ENCODE data around the gene CTNNB1.

CTNNB1 gene

DNA sequence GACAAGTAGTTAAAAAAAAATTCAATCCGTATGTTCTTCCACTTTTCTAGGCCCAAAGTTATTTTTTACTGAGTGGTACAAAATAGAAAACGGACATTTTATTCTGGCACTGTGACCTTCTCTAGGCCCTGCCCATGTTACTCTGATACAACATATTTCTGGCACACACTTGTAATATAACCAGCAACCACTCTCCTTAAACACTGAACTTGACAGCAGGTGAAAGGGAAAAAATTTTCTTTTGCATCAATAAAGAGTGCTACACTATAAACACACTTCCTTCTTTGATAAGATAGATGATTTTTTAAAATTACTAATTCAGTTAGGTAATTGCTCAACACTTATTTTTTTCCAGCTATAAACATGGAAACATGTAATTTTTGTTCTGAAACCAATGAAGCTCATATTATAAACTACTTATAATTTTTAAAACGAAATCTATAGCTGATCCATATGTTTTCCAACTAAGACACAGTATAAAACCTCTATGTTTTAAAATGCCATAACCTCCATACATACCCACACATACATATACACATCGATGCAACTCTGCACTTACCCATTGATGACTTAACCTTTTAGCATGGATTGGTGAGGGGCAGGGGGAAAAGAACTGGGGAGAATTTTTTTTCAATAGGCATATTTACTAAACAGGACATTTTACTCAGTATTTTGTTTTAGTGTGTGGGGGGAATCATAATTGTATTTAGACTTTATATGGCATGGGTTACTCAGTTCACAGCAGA lies 5.3 kb upstream of the CTNNB1 start:
- no peak for DNase-seq

- DNase-seq = no peak
Observed at GRCh38 chr3:41194701-41195100, 4.6 kb upstream of the CTNNB1 start.

GRCh38 chr3:41195946-41196345 lies 3.4 kb upstream of the CTNNB1 start:
- DNase-seq = no peak

DNA sequence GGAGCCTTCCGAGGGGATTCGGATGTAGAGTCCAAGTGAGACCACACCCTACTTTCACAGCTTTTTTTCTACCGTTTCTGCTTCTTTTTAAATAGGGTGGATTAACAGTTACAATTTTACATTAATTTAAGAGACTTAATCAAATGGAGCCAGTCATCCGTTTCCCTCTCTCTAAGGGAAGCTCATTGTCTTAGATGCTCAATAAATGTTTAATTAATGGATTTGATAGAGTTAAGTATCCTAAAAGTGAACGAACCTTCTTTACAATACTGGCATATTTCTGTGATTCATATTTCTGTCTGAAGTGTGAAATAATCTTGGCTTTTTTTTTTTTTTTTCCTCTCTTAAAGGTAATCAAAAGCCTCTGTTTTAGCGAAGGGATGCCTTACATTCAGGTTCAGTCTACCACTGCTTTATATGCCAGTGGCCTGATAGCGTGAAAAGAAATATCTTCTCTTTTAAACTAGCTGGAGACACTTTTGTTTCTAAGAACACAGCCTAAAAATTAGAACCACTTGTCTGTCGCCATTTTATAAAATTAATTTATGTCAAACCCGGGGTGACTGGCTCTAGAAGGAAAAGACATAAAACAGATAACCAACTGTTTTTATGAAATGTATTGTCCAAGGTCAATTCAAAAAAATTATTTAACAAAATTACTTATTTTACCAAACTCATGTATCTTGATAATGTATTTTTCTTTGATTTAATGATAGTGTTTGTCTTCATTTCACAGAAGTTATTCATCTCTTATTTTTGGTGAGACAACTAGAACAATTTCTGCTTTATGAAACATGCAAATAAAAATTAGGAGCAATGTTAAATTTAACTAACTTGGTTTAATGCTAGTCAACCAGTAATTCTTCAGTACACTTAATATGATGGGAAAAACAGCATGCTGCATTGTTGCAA lies 2.5 kb upstream of the CTNNB1 start:
- no peak for DNase-seq

GRCh38 chr3:41198046-41198445 lies 1.3 kb upstream of the CTNNB1 start:
- no peak for DNase-seq

DNA sequence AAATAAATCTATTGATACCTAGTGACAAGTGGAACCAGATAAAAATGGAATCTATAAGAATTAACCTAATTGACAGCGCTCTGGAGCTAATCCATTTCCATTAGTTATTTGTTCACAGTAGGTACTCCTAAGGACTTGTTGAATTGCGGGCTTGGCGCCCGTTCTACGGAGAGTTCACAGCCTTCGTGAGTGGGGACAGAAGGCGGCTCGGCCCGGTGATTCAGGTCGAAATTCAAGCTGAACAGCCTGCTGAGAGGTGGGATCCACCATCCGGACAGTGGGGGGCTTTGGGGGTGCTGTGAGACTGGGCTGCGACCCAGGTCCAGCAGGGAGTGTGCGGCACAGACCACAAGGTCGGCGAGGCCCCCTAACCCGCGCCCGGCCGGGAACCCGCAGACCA lies 779 bp upstream of the CTNNB1 start:
- DNase-seq = no peak

DNA sequence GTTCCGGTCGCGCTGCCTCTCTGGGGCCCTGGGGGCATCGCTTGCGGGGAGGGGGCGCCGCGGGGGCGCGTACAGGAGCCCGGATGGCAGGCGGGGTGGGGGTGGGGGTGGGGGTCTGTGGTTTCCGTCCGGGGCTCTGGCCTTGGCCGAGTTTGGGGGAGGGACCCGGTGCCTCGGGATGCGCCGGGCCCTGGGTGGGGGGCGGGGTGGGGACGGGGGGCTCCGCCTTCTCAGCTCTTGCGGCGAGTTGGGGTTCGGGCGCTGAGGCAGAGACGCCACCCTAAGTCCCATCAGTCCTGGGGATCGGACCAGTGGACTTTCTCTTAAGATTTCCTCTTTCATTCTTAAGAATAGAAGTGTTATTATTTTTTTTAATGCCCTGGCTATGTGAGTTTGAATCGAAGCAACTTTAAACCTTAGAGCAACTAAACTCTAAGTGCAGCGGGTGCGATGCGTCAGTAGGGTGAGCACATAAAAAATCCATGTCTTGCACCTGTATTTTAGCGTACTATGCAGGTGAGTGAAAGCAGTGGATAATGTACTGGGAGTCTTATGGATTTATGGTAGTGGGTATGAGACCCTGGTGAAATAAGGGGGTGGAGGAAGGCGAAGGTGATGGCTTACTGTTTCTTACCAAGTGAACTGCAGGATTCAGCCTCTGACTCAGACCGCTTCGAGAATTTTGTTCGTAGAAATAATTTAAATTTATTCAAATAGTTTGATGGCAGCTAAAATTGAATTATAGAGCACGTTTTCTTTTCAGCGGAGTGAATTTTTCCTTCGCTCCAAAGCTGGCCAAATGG lies 762 bp downstream of the CTNNB1 start:
- no peak for DNase-seq

- DNase-seq = no peak
Observed at GRCh38 chr3:41200669-41201021, 1.3 kb downstream of the CTNNB1 start.

GRCh38 chr3:41202075-41202833 lies 2.9 kb downstream of the CTNNB1 start:
- no peak for DNase-seq

DNA sequence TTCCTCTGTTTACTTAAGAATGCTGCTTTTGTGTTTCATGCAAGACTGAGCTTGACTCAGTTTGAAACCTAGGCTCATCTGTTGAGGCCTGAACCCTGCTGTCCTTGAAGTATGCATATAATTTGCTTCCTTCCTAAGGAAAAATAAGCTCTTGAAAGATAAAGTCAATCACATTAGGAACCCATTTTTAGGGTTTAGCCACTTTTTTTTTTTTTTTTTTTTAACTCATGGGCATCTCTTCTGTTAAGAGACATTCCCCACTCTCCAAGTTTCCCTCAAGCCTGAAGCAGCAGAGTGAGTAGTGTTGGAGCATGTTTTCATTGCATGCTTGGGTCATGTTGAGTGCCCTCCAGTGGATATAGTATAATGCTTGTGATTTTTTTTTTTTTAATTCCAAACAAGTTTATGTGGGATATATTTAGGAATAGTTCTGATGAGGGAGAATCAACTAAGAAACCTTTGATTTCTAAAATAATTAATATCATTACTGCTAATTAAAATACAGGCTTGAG lies 3.6 kb downstream of the CTNNB1 start:
- no peak for DNase-seq

- no peak for DNase-seq
Observed at GRCh38 chr3:41204369-41204768, 5.1 kb downstream of the CTNNB1 start.

GRCh38 chr3:41205591-41205990 lies 6.3 kb downstream of the CTNNB1 start:
- no peak for DNase-seq

GRCh38 chr3:41207355-41207754 lies 8.1 kb downstream of the CTNNB1 start:
- no peak for DNase-seq

DNA sequence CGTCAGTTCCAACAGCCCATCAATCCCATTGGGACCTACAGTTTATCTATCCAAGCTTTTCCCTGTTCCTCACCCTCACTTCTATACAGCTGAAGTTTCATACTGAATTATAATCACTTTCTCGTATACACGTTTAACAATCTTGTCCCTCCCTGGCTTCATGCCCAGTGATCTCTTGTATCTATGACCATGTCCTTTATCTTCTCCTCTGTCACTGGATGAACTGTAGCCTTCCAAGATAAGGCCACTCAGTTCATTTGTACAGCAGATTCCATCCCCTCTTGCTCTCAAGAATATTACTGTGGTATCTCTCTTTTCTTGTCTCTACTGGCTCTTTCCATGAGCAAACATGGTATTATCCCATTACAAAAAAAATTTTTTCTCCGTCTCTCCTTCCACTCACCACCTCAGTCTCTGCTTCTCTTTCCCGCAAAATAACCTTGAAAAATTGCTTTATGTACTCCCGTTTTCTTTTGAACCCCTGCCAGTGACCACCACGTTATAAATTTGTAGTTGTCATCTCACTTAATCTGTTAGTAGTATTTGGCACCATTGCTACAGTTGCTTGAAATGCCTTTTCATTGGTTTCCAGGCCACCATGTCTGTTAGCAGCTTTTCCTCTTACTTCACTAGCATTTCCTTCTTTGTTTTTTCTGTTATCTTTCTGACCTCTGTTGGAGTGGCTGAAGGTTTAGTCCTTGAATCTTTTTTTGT lies 9.4 kb downstream of the CTNNB1 start:
- no peak for DNase-seq

GRCh38 chr3:41209646-41210045 lies 10.3 kb downstream of the CTNNB1 start:
- DNase-seq = no peak

- DNase-seq = no peak
Observed at GRCh38 chr3:41210966-41211365, 11.7 kb downstream of the CTNNB1 start.

GRCh38 chr3:41212088-41212487 lies 12.8 kb downstream of the CTNNB1 start:
- DNase-seq = no peak

DNA sequence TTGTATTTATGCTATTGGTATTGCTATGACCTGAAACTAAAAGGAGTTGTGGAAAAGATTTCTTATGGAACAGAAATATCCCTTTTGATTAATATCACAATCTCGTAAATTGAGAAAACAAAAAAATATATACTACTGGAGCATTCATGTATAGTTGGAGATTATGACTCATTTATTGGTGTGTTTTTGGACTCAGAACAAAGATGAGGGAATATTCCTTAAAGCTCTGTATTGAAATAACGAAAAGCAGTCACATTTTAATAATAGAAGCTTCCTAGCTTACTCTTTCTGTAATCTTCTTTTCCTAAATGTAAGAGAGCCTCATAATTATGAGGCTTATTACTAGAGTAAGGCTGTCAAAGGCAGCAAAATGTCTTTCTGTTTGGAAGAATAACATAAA lies 14.3 kb downstream of the CTNNB1 start:
- no peak for DNase-seq

GRCh38 chr3:41216422-41216821 lies 17.1 kb downstream of the CTNNB1 start:
- DNase-seq = no peak

DNA sequence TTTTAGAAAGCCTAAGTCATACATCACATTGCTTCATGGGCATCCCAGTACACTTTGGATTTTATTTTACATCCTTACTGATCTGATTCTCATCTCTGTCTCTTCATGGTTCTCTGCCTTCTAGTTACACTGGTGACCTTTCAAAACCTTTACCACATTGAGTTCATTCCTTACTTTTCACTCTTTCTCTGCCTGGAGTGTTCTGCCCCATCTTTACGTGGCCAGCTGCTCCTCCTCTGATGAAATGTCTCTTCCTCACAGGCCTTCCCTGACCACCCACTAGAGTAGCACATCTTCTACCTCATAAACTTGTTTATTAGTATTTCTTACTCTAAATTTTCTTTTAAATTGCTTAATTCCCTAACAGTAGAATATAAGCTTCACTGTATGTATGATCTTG lies 17.7 kb downstream of the CTNNB1 start:
- no peak for DNase-seq

GRCh38 chr3:41219424-41219823 lies 20.1 kb downstream of the CTNNB1 start:
- no peak for DNase-seq

Measured in activated CD8-positive, alpha-beta memory T cell treated with anti-CD3 and anti-CD28 coated beads, Interleukin-2, amount 50 U/mL, for 4 hours (primary cell).